Hindlimb muscle (tissue), 1 donor: Measurements from ENCODE around the gene ASIC5. TPM values are rescaled to one million over a fixed set of nuclear protein-coding genes. Genes with fewer than 3 reads are reported as not detected.

Source experiments
- DNase-seq: peaks from one replicate; pipeline ENCODE4 v3.0.0-alpha.2; 2013
- polyA plus RNA-seq: library from polyadenylated mRNA; unstranded; fragments of 120-200 nt; gene quantifications from one replicate; pipeline ENCODE4 v1.2.1, GENCODE V29; 2013; ENCODE audit not compliant: insufficient read length

The ASIC5 gene
- polyA plus RNA-seq, 1 donor = not detected

DNA sequence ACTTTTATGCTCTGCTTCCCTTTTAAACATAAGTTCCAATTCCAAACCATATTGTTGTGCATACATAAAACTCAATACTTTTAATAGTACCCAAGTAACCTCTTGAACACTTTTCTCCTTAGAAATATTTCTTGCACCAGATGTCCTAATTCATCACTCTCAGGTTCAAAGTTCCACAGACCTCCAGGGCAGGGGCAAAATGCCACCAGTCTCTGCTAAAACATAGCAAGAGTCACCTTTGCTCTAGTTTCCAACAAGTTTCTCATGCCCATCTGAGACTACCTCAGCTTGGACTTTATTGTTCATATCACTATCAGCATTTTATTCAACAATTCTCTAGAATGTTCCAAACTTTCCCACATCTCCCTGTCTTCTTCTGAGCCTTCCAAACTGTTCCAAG is 13.7 kb upstream of the ASIC5 start:
- DNase-seq = no peak

DNA sequence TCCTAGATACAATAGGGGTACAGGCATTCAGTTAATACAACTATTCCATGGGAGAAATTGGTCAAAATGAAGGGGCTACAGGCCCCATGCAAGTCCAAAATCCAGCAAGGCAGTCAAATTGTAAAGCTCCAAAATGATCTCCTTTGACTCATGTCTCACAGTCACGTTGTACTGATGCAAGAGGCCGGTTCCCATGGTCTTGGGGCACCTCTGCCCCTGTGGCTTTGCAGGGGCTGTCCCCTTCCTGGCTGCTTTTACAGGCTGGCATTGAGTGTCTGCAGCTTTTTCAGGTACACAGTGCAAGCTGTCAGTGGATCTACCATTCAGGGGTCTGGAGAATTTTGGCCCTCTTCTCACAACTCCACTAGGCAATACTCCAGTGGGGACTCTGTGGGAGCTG is 12.5 kb upstream of the ASIC5 start:
- no peak for DNase-seq

DNA sequence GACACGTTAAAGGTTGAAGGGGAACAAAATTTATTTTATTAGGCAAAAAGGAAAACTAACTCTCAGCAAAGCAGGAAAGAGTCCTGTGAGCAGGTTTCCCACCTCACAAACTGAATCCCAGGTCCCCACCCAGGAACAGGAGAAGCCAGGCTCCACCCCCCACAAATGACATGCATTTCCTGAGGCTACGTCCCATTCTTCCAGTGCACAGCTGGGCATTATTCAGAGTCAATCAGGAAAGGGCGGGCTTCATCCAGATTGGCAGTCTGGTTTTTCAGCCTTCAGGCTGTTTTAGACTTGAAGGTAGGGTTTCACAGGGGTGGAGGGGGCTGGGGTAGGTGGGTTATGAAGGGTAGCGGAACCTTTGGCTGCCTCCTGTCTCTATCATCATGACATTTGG is 11.9 kb upstream of the ASIC5 start:
- DNase-seq = no peak

DNA sequence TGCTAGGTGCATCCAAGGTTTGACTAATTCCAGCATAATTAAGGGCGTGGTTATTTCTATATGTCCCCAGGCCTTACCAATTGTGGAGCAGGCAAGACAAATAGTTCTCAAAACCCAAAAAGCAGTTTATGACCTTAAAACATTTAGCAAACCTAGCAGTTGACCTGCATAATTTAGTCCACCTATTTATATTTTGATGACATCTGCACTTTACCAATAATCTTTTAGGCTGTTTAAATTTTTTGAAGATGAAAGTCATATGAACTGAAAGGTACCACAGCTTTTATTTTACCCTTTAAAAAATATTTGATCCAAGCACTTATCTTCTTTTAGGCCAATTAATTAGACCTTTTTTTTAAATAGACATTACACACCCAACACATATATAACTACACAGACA is 9.8 kb upstream of the ASIC5 start:
- DNase-seq = no peak

DNA sequence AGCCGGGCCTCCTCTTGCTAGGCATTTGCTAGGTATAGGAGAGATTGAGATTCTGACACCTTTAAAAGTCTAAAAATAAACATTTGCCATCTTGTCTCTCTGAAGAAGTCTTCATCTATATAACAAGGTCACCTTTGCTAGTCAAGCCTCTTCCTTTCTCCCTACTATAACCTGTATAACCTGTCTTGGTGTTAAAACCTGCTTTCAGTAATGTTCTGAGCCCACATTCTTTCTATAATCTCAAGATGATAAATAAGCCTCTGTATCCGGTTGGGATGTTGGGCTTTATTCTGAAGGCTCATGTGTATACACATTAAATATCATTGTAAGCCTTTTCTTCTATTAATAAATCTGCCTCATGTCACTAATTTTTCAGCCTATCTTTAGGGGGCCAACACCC is 10.2 kb downstream of the ASIC5 start:
- DNase-seq = no peak

DNA sequence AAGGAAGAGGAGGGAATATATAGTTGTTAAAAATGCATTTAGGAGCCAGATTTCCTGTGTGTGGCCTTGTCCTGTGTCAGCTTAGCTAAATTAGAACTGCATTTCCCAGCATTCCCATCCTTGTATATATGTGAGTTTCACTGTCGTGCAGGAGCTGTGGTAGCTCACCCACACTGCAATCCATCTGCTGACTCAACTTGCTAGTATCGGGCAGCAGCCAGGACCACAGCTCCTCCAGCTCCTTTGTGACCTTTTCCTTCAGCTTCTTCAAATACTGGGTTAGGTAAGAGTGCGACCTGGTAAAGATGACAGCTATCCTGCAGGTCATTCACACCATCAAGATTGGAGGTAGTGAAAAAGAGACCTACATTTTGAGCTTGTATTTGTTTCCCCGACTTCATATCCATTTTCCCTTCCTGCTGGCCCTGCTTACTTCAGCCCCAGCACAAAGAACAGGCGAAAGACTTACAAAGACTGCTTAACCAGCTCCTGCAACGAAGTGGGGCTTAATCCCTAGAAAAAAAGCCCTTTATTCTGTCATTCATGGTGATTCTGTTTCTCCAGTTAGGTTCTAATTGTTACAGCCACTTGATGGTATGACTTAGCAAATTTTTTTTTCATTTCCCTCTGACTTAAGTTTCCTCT is 11.4 kb downstream of the ASIC5 start:
- DNase-seq = no peak

DNA sequence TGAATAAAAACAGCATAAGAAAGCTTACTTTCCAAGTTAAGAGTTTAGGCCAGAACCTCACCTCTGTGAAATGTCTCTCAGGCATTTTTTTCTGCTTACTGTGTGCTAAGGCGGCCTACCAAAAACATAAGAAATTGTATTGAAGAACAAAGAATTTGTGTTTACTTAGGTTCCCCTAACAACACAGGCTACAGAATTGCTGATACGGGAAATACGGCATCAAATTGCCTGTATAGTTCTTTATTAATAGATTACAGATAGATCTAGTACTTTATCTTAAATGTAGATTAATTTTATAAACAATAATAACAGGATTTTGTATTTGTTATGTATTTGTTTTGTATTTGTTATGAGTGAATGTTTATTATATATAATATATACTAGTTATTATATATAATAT is 12.9 kb downstream of the ASIC5 start:
- no peak for DNase-seq

DNA sequence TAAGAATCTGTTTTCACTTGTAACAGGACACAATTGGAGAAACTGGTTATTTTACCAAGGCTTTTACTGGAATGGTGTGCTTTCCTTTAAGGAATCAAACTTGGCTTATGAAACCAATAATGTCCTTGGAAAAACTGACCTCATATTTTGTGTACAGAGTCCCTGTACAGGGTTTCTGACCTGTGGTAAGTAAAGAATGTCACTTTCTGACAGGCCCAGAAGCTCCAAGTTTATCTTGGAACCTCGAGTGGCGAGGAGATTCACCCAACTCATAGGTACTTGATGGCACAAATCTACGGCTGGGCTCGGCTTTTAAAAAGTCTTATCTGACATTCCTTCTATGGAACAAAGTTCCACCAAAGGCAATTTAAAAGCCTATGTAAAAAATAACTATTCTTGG is 17.0 kb downstream of the ASIC5 start:
- no peak for DNase-seq

DNA sequence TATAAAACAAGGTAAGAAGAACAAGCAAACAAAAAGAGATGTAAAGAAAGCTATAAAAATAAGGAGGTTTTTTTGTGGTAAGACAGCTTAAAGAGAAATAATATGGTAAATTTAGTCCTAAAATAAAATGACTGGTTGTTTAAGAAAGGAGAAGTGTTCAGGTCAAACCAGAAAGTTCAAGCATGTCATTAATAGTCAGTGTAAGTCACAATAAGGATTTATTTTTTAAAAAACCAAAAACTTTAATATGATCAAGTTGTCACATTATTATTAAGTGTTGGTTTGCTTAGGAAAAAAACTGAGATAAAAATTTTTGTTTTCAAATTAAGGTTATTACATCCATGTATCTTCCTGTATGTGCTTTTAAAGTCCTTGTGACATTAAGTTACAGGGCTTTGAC is 19.1 kb downstream of the ASIC5 start:
- DNase-seq = no peak

DNA sequence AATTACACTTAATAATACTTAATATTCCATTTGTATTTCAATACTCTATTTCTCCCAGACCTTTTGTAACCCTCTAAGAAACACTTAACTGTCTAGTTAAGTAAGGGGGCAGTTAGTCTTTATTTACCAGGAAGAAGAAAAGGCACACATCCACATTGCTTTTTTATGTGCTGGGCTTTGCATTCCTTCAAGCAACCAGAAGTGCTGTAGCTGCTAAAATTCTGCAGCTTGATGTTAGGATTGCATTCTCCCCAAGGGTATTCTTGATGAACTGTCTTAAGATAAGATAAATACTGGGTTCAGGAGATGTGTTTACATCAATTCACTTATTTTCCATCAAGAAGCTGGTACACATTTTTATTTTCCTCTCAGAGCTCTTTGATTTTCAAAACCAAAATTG is 24.0 kb downstream of the ASIC5 start:
- no peak for DNase-seq

DNA sequence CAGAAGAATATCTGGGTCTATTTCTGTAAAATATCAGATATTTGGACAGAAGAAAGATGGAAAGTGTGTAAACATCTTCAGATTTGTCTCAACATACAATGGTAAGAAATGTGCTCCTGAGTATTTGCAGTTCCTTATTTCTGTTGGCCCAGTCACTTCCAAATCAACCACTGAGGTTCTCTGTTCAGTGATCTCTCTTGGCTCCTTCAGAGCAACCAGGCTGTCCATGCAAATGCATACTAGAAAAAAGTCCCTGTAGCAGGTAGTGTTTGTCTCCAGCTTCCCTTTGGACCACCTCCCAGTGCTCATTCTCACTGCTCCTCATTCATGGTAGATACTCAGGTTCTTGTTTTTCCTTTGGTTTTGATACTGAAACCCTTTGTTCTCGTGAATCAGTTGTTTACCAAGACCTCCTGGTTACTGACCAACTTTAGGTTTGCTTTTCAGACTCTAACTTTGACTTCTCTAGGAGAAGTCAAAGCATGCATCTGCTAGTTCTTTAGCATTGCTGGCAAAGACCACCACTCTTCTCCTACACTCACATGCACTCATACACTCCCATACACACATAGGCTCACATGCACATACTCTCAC is 28.8 kb downstream of the ASIC5 start:
- no peak for DNase-seq

DNA sequence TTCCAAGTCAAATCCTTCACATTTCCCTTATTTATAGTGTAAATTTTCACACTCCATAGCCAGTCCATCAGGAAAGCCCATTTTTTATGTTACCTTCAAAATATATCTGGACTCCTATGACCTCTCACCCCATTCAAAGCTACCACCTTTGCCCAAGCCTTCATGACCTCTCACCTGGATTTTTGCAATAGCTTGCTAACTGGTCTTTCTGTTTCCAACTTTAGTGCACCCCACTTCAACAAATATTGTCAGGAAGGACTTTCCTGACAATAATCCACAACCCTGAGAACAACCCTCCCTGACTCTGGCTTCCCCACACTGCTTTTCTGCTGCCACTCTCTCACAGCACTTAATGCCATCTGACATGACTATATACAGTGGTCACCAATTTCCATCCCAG is 33.4 kb downstream of the ASIC5 start:
- no peak for DNase-seq

DNA sequence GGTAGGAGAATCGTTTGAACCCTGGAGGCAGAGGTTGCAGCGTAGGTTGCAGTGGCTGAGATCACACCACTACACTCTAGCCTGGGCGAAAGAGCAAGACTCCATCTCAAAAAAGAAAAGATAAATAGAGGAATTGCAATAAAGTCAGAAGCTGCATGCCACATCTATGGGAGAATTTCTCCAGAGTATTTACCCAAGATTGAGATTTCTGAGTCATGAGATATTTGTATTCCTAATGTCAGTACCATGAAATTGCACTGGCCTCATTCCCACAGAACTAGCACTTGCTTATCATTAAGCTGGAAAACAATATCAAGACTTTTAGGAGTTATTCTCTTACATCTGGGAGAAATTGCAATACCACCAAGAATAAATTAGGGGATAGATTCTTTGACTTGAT is 37.4 kb downstream of the ASIC5 start:
- no peak for DNase-seq

DNA sequence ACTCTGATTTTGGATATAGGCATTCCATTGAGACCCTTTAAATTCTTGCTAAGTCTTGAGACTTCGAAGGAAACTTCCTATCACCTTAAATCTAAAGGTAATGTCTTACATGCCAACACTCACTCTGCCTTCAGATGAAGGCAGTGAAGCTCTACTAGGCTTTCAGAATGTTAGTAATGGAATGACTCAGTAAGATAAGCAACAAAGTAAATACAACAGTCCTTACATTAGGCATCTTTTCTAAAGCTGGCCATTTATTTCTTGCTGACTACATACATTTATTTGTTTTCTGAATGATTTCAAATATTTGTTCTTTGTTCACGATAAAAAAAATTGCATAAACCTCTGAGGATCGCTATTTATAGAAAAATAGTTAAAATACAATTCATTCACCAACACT is 43.5 kb downstream of the ASIC5 start:
- DNase-seq = no peak

DNA sequence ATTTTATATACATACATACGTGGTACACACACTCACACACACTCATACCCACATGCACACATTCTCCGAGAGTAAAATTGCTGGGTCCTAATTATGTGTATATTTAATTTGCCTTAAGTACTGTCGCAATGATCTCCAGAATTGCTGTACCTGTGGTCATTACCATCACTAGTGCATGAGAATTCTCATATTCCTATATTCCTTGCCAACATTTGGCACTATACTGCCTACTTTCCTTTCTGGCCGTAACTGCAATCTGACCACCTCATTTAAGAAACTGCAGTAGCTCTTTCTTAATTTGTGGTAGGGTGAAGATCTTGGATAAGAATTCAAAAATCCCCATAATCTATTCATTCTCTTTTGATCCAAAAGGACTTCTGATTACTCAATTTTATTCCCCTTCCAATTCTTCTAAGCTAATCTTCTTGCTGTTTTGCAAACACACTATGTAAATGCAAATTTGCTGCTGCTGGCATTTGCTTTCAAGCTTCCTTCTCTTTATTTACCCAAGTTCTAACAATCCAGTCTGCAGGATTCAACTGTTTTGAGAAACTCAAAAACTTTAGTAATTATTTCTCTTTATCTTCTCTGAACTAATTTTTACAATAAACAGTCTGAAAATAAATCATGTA is 45.1 kb downstream of the ASIC5 start:
- no peak for DNase-seq

DNA sequence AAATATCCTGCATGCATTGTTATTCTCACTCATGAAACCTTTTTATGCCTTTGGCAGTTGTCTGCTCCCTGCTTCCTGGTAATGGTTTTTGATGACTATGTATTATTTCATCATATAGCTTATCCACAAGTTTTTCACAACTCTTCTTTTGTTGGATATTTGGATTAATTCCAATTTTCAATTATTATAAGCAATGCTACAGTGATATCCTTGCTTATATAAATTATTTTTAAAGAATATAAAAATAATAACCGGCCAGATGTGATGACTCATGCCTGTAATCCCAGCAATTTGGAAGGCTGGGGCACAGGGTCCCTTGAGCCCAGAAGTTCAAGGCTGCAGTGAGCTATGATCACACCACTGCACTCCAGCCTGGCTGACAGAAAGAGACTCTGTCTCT is 47.0 kb downstream of the ASIC5 start:
- no peak for DNase-seq

DNA sequence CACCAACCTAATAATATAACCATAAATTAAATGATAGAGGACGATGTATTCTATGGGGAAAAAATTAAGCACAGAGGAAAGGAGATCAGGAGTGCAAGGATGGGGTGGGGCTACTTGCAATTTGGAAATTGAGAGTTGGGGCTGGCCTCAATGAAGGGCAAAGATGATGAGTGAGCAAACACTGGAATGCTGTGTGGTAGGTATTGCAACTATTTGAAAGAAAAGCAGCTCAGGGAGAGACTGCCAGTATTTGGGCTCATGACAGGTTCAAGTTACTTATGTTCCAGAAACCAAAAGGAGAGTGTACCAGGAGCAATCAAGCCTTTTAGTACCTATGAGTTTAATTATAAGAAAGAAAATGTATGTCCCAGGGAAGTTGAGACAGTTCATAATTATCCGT is 47.4 kb downstream of the ASIC5 start:
- DNase-seq = no peak

DNA sequence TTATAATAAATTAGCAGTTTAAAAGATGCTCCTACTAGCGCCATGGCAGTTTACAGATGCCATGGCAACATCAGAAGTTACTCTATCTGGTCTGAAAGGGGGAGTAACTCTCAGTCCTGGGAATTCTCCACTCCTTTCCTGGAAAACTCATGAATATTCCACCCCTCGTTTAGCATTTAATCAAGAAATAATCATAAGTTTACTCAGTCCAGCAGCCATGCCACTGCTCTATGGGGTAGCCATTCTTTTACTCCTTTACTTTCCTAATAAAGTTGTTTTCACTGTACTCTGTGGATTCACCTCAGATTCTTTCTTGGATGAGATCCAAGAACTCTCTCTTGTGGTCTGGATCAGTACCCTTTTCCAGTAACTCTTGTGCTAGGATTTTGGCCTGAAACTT is 55.0 kb downstream of the ASIC5 start:
- DNase-seq = no peak

DNA sequence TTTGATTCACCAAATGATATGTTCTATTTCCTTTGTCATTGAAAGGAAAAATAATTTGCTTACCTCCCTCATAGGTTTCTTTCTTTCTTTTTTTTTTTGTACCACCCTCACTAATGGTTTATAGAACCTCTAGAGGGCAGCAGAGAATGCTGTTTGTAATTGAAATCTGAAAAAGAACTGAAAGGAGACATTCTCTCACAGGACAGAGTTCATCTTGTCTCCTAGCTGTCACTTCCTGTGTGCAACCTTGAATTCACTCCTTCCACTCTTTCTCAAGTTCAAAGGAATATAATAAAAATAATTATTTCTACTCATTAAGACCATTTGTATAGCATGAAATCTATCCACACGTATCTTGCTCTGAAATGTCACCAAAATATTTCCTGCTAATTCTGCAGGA is 56.2 kb downstream of the ASIC5 start:
- DNase-seq = peak; percentile 49

DNA sequence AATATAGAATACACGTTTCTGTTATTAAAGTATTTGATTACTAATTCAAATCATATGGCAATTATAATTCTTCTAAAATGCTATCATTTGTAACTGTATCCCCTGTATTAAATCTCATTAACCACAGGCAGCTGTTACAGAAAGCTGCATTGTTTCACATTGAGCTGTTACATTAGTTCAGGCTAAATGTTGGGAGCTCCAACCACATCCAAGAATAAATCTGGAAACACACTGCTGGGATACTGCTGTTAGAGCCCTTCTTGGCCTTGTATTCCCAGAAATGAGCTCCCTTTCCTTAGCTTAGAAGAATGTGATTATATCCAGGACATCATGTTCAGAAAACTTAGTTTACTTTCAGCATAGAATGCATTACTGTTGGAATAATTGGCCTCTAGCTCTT is 59.1 kb downstream of the ASIC5 start:
- no peak for DNase-seq

DNA sequence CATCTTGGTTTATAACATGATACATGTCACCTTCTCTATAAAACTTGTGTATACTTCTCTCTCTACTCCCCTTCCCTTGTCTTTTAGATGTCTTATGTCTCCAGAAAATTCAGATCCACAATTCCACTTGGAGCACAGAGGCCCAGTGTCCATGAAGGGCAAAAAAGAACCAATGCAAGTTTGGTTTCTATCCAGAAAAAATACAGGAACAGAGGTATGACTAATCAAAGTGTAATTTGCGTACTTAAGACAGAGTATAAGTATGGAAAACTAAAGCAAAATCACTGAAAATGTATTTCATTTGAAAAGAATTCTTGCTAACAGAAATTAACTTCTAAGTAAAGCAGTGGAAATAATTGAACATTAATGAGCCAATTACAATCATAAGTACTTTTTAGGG is 61.1 kb downstream of the ASIC5 start:
- DNase-seq = no peak

DNA sequence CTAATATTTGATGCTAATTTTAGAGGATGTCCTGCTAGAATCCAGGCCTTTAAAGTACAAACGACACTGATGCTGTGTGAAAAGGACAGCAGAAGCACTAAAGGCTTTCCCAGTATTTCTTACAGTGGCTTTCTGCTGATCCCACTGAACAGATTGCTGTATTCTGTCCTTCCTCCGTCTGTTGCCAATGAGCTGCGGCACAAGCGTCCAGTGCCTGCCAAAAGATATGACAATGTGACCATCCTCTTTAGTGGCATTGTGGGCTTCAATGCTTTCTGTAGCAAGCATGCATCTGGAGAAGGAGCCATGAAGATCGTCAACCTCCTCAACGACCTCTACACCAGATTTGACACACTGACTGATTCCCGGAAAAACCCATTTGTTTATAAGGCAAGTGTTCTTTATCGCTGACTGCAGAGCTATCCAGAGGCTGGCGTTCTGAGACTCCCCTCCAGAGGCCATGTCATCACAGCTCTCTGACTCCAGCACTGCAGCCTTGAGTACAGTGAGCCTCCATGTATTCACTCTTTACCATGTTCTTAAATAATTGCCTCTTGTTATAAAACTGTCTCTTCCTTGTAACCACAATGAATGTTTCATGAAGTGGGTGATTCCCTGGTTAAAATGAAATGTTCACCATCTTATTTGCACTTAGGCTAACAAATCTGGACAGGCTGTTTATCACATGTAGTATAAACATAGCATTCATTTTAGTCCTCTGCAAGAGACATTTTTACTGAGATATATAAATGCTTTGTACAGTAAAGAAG is 63.7 kb downstream of the ASIC5 start:
- DNase-seq = no peak

DNA sequence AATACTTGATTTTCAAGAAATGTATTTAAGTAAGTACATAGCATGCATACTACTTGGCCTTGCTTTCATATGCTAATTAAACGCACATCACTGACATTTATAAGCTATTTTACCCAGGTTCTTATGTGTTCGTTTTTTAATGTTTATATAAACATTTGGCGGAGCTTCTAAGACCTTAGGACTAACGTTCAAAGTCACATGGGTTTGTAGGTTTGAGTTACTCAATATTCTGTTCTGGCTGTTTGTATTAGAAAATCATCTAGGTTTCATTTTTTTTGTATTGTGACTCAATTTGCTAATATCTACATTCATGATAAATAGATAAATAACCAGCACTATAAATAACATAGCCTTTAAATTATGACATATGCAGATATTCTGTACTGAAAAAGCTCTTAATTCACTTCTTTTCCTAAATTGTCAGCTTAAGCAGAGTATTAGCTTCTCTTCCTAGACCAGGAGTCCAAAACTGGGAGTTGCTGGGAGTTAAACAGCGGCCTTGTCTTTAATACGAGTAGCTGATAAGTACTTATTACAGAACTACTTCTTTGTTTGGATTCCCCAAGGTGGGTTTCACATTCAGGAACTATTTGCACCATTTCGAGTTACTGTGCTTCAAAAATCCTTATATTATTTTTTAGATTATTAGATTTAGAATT is 65.3 kb downstream of the ASIC5 start:
- DNase-seq = no peak
